ENCODE data around the gene KCNK10.

The KCNK10 gene, protein sequence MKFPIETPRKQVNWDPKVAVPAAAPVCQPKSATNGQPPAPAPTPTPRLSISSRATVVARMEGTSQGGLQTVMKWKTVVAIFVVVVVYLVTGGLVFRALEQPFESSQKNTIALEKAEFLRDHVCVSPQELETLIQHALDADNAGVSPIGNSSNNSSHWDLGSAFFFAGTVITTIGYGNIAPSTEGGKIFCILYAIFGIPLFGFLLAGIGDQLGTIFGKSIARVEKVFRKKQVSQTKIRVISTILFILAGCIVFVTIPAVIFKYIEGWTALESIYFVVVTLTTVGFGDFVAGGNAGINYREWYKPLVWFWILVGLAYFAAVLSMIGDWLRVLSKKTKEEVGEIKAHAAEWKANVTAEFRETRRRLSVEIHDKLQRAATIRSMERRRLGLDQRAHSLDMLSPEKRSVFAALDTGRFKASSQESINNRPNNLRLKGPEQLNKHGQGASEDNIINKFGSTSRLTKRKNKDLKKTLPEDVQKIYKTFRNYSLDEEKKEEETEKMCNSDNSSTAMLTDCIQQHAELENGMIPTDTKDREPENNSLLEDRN
- total RNA-seq = 0 to 0.07 reads per million in 2 donors

DNA sequence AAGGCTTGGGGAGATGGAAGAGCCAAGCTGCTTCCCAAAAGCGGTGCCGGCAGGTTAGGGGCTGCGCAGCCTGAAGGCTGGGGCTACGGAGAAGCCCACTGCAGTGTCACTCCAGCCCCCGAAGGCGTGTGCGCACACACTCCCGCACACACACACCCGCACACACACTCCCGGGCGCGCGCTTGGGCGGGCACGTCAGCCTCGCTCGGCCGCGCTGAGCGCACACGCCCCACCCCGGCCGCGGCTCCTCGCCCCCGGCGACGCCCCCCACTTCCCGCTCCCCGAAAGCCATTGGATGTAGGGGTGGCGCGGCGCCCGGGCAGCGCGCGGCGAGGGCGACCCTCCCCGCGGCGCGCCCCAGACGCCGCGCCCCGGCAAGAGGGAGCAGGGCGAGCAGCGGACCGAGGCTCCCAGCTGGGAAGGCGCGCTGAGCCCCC, at the start of gene KCNK10:
Gene KCNK10, minus strand, starts transcription at position 184 of the 437 bp plus-strand sequence. CDS start 471 bp downstream, outside the sequence.
- DNase-seq = no peak

DNA sequence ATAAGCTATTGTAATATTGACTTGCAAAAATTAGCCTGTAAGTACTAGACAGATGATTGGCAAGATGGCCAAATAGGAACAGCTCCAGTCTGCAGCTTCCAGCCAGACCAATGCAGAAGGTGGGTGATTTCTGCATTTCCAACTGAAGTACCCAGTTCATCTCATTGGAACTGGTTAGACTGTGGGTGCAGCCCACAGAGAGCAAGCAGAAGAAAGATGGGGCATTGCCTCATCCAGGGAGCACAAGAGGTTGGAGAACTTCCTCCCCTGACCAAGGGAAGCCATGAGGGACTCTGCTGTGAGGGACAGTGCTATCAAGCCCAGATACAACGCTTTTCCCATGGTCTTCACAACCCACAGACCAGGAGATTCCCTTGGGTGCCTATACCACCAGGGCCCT, 46.4 kb upstream of the KCNK10 start:
- DNase-seq = no peak

DNA sequence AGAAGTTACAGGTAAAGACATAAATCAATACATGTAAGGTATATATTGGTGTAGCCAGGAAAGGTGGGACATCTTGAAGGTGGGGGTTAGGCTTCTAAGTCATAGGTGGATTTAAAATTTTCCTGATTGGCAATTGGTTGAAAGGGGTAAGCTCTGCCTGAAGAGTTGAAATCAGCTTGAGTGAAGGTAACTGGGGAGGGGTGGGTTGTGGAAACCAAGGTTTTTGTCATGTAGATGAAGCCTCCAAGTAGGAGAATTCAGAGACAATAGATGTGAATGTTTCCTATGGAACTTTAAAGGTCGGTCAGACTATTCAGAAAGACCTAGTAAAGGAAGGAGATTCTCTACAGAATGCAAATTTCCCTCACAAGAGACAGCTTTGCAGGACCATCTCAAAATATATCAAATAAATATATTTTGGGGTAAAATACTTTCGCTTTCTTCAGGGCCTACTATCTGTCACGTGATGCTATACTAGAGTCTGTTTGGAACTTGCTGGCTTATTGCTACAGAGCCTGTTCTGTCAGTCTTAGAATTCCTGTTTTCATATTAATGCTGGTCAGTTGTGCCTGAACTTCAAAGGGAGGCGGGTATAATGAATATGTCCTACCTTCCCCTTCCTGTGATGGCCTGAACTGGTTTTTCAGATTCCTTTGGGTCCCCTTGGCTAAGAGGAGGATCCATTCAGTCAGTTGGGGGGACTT, 41.8 kb upstream of the KCNK10 start:
- DNase-seq = no peak

DNA sequence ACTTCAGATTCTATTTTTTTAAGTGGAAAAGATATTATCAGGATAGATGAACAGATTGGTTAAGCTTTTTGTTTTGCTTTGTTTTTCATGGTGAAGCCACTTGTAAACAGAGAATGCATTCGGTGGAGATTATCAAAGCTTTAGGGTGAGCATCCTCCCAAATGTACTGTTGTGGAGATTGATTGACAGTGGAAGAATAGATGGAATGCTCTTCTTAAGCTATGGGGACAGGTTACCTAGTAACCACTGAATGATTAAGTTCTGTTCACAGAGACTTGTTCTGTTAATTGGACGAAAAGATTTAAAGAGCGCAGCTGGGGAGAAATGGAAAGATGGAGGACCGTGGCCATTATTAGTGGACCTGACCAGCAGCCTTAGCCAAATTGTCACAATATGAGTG, 40.6 kb upstream of the KCNK10 start:
- DNase-seq = no peak

DNA sequence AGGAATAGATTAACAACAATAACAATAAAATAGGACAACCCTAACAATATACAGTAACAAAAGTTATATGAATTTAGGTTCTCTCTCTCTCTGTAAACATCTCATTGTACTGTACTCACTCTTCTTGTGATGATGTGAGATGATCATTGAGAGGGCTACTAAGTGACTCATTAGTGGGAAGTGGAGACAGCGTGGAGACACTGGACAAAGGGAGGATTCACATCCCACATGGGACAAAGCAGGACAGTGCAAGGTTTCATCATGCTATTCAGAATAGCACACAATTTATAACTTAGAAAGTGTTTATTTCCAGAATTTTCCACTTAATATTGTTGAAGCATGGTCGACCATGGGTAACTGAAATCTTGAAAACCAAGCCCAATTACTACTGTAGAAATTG, 36.4 kb upstream of the KCNK10 start:
- no peak for DNase-seq

DNA sequence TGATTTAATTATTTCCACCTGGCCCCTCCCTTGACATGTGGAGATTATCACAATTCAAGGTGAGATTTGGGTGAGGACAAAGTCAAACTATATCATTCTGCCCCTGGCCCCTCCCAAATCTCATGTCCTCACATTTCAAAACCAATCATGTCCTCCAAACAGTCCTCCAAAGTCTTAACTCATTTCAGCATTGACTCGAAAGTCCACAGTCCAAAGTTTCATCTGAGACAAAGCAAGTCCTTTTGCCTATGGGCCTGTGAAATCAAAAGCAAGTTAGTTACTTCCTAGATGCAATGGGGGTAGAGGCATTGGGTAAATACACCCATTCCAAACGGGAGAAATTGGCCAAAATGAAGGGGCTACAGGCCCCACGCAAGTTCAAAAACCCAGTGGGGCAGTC, 31.3 kb upstream of the KCNK10 start:
- DNase-seq = no peak

DNA sequence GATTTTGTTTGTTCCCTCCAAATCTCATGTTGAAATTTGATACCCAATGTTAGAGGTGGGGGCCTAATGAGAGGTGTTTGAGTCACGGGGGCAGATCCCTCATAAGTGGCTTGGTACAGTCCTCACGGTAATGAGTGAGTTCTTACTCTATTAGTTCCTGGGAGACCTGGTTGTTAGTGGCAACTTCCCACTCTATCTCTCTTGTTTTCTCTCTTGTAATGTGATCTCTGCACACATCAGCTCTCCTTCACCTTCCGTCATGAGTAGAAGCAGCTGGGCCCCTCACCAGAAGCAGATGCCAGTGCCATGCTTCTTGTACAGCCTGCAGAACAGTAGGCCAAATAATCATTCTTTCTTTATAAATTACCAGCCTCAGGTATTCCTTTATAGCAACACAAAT, 29.6 kb upstream of the KCNK10 start:
- DNase-seq = no peak

DNA sequence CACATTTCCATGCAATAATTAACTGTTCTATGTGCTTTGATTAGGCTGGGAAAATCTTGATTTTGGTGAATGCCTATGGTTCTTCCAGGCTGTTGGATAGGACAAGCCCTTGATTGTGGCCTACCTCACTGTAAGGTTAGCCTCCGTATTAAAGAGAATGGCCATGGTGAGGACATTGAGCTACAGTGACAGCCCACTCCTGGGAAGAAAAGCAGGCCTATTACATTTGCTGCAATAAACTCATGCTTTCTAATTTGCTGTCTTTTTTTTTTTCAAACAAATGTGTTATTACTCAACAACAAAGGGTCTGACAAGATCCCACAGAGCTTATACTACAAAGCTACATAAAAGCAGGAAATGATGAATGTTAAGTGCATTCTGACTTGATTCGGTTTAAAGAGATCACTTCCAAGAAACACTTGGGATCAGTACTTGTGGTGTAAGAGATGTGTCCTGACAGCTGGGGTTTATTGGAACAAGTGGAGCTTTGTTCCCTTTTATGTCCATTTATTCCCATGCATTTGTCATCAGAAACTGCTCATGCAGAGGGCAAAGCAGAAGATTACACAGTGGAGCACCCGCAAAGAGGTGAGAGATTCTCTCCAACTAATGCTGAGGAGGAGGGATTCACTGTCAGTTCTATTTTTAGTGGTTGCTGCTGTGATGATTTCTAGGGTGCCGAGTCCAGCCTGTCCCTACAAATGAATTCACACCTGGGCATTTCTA, 29.1 kb upstream of the KCNK10 start:
- no peak for DNase-seq

DNA sequence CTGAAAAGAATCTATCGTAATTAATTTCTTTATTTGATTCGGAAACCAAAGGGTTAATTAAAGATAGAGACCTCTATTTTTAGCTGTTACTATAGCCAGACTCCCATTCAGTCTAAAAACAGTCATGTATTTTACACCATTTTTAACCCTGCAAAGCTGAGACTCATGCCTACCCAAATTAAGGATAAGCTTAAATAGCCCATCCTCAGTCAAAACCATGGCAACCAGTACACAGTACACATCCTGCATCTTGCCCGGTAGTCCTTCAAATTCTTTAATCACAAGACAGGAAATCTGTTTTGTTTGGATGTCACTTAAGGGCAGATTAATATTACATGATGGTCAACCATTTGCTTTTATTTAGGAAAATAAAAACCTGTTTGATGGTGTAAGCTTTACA, 25.5 kb upstream of the KCNK10 start:
- DNase-seq = no peak

DNA sequence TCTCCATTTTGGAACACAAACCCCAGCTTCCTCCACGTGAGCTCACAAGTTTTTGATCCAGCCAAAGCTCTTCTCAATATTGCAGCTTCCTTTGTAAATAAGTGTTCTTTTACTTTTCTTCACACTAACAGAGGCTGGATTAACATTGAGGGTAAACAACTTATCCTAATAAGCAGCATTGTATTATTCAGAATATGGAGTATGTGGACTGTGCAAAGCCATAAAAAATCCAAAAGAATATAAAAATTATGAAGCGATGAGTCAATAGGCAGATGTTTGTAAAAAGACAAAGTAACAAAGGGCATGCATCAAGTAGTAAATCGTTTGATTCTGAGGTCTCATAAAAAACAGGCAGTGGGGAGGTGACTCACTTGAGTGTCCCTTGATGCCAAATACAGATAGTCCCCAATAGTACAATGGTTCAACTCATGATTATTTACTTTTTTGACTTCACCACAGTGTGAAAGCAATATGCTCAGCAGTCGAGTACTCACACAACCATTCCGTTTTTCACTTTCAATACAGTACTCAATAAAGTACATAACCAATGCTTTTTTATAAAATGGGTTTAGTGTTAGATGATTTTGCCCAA, 23.1 kb upstream of the KCNK10 start:
- no peak for DNase-seq

DNA sequence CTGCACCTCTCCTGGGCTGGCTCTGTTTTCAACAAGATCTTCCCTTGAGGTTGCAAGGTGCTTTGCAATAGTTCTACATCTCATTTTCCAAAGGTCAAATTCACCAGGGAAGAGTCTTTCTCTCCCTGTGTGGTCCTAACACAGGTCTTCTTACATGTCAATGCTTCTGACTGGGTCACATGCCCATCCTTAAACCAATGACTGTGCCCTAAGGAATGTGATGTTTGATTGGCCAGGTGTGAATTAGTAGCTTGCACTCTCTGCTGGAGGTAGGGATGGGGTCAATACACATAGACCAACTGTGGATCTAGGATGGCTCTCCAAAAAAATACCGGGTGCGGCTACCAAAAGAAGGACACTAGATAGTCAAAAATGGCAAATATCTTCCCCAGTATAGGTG, 19.9 kb upstream of the KCNK10 start:
- DNase-seq = no peak

DNA sequence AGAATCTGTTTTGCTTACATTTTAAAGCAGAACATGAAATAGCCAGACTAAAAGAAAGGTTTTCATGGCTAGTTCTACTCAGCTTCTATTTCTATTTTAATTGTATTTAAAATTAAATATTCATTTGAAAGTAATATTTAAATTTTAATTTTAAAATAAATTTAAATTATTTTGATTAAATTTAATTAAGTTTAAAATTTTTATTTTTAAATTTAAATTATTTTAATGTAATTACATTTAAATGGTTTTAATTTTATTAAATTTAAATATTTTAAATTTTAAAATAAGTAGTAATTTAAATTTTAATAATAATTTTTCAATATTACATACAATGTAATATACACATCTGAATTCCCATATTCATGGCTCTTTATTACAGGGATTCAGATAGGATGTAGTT, 17.3 kb upstream of the KCNK10 start:
- no peak for DNase-seq

DNA sequence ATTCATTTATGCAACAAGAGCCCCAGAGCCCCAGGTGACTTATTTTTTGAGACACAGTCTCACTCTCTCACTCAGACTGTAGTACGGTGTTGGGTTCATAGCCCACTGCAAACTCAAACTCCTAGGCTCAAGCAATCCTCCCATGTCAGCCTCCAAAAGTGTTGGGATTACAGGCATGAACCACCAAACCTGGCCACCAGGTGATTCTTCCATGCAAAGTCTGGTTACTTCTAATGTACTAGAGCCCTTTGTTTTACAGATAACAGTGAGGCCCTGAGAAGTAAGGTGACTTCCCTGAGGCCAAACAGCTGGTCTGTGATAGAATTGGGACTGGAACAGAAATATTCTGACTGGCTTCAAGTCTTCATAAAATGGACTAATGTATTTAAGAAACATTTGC, 10.0 kb upstream of the KCNK10 start:
- DNase-seq = no peak

DNA sequence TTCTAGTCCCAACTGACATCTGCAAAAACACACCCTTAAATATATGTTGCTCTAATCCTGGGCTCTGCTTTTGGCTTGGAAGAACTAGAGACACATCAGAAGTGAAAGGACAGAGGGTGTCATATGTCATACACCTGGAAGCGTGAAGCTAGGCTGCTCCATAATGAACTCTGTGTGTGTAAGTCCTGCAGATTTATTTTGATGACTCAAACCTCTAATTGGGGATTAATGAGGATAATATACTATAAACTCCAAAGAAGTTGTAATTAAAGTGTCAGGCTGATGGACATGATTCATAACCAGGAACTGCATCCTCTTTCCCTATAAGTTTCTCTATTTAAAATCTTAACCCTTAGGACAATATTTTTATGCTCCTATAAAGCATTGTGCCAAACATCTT, 4.4 kb upstream of the KCNK10 start:
- DNase-seq = no peak

DNA sequence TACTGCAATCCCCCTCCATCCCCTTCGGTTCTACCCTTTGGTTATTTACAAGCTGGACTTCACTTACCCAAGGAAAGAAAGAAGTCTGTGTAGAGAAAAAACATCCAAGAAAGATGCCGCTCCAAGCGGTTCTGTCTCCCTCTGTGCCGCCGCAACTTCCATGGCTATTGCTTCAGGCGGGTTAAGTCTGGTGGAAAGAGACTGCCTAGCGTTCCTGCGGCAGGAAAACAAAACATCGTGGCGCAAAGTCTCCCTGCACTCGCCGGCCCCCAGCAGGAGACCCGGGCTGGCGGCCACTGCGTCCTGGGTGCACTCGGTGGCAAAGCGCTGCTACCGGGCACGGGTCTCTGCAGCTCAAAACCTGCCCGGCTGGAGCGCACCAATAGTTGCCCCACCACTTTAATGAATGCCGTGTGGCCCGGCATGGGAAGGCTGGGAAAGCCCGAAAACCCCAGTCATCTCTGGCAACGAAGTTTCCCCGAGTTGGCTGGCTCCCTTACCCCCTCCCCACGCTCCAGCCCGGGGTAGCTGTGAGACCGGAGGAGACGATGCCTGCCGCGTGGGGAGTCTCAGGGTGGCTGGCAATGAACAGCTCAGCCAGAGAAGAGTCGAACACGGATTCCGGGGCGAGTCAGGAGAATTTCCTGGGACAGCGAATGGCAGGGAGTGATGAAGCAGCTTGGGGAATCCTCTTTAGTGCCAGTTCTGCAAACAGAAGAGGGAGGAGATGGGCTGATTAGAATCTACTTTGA, 3.5 kb upstream of the KCNK10 start:
- no peak for DNase-seq

DNA sequence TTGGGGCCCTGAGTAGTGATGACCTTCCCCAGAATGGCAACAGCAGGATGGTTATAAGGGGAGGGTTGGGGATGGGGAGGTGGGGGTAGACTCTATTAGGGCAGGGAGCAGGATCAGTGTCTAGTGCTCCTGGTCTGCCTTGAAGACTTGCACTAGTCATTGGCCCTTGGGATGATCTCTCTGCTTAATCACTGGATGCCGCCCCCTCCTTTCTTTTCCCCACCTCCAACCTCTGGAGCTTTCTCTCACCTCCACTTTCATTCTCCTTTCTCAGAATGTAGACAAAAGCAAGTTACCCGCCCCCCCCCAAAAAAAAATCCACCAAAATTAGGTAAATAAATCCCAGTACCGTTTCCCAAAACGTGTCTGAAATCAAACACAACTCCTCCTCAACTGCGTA, 2.8 kb upstream of the KCNK10 start:
- no peak for DNase-seq

DNA sequence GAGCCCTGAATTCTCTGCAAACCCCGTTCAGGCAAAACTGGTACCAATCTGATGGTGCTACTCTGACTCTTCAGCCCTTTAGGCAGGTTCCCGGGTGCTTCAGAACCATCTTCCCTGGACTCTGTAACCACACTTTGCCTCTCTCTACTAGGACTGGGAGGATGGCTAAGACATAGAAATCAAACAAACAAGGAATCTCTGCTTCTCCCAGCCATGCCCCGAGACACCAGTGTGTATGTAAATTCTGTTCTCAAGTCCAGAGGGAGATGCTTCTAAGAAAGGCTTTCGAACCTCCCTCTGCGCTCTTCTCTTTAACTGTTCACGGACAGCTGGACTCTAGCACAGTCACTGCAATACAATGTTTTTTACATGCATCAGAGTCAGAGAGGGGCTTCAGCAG, 1.9 kb upstream of the KCNK10 start:
- DNase-seq = no peak

DNA sequence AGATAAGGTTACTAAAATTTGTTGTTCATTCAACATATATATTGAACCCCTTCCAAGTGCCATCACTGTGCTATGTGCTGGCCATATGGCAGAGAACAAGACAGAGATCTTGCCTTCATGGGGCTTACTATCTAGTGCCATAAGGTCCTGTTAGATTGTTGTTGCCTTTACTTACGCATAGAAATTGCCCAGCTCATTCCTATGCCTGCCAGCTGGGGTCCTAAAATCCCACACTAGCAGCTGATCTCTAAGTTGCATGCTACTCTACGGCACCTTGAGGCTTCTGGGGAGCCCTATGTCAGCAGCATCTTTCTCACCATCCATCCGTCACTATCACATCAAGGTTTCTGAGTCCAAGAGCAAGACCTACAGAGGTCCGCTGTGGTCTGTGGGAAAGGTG, 1.4 kb upstream of the KCNK10 start:
- DNase-seq = no peak

DNA sequence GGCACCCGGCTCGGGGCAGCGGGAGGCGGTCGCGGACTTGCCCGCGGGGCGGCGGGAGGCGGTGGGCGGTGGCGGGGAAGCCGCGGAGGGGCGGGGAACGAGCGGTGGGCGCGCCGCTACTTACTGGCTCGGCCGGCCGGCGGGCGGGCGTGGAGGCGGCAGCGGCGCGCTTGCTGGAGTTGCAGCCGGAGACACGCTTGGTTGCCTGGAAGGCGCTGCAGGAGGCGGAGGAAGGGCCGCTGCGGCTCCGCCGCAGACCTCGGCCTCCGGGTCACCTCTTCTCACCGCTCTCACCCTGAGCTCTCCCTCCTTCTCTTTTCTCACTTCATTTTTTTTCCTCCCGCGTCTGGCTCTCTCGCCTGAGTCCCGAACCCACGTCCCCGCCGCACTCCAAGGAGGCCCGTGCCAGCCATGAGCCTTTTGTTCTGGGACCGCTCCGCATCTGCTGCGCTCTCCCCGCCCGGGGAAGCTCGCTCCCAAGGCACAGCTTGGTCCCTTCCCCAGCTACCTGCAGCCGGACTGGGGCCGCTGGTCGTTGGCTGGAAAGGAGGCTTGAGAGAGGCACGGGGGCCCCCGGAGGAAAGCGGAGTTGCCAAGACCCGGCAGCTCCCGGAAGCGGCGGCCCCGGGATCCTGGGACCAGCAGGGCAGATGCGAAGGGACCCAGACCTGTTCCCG, 592 bp upstream of the KCNK10 start:
- DNase-seq = no peak

DNA sequence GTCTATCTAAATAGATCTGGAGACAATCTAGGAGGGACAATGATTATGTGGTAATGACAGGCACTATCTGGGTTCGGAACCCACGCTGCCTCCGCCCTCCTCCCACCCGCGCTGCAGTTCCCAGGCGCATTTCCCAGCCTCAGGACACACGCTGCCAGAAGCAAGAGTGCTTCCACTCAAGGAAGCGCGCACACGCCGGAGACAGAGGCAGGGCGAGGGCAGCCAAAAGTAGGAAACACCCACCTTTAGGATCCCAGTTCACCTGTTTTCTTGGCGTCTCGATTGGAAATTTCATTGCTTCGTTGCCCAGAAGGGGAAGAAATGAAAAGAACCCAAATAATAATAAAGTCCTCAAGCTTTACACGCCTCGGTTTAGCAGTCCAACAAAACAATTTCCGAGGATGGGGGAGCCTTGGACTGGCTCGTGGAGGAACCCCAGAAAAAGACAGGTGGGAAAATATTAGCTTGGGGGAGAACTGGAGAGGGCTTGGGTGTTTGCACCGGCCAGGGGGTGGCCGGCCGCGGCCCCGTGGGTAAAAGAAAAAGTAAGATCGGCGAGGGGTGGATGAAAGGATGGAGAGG, 474 bp downstream of the KCNK10 start:
- no peak for DNase-seq

Measured in T-helper 9 cell (primary cell).